Measurements from ENCODE around the gene ECSIT.

GRCh38 chr19:11566164-11566563 is 37.2 kb upstream of the ECSIT start:
- TF ChIP-seq POLR2AphosphoS5 (IDR thresholded peaks at IDR 0.05; ENCODE audit: low read depth, low read length) (no peak), POLR2A (IDR thresholded peaks at IDR 0.05; ENCODE audit: low read depth, low read length) (no peak)
